Measurements from ENCODE around the gene CYB561D1. TPM values are rescaled to one million over a fixed set of nuclear protein-coding genes. Genes with fewer than 3 reads are reported as not detected.
A peak's percentile ranks its signal among the peaks of the same experiment; 100 is the strongest.

CYB561D1 gene
- total RNA-seq, 1 donor from 2014 or later, result 10.8 TPM

GRCh38 chr1:109548321-109549267 lies 54.7 kb downstream of the CYB561D1 start, which contains the start of gene GNAI3:
Gene GNAI3, plus strand, starts transcription at chr1:109548615. Its CDS starts 106 bp downstream, at chr1:109548721.
- peak; percentile 96 for DNase-seq (ENCODE audit: low spot score)
- no peaks in the 10 kb centered on the region for H3K9me3 Mint-ChIP-seq (ENCODE audit: low read depth)
- H3K4me3 Mint-ChIP-seq (ENCODE audit: unreplicated experiment), result peak within 1 kb of the TSS; percentile 87
- no peaks in the 10 kb centered on the region for H3K36me3 Mint-ChIP-seq (ENCODE audit: low read depth)
- no peak for TF ChIP-seq CTCF (IDR thresholded peaks at IDR 0.05)
- H3K4me1 Mint-ChIP-seq (ENCODE audit: low read depth), result peaks cover 45% of the 10 kb centered on the region
- H3K27me3 Mint-ChIP-seq (ENCODE audit: low read depth), result peaks cover 2% of the 10 kb centered on the region
- peak within 1 kb of the TSS; percentile 99 for H3K27ac Mint-ChIP-seq (ENCODE audit: unreplicated experiment)

Other genes starting within 250 kb of the CYB561D1 start
- 8.6 to 10.3 TPM (median 9.9 TPM) in 3 replicates for gene CELSR2, start 244.6 kb upstream of the CYB561D1 start, total RNA-seq
- gene PSRC1, start 210.9 kb upstream of the CYB561D1 start, total RNA-seq, result 4.3 to 6.6 TPM (median 6.5 TPM) in 3 replicates
- gene MYBPHL, start 187.1 kb upstream of the CYB561D1 start, total RNA-seq, result not detected in 3 replicates
- gene SORT1, start 96.2 kb upstream of the CYB561D1 start, total RNA-seq, result 84.1 to 107 TPM (median 107 TPM) in 3 replicates
- 80.2 to 90.5 TPM (median 84.3 TPM) in 3 replicates for gene PSMA5, start 67.6 kb upstream of the CYB561D1 start, total RNA-seq
- 0.75 to 1.3 TPM (median 1.1 TPM) in 3 replicates for gene SYPL2, start 27.5 kb upstream of the CYB561D1 start, total RNA-seq
- 3.6 to 4.3 TPM (median 4.3 TPM) in 3 replicates for gene ATXN7L2, start 10.2 kb upstream of the CYB561D1 start, total RNA-seq
- gene AMIGO1, start 15.6 kb downstream of the CYB561D1 start, total RNA-seq, result 3.1 to 4.6 TPM (median 4.5 TPM) in 3 replicates
- gene GPR61, start 45.8 kb downstream of the CYB561D1 start, total RNA-seq, result not detected in 3 replicates
- gene GNAI3, start 54.5 kb downstream of the CYB561D1 start, total RNA-seq, result 10.7 to 11.3 TPM (median 10.8 TPM) in 3 replicates
- not detected in 3 replicates for gene GNAT2, start 125.5 kb downstream of the CYB561D1 start, total RNA-seq
- 70.6 to 100 TPM (median 74.2 TPM) in 3 replicates for gene AMPD2, start 125.7 kb downstream of the CYB561D1 start, total RNA-seq
- 14.5 to 20.8 TPM (median 14.8 TPM) in 3 replicates for gene GSTM4, start 162.0 kb downstream of the CYB561D1 start, total RNA-seq
- 24.6 to 41.3 TPM (median 25.8 TPM) in 3 replicates for gene GSTM2, start 174.0 kb downstream of the CYB561D1 start, total RNA-seq
- gene GSTM1, start 193.7 kb downstream of the CYB561D1 start, total RNA-seq, result 8.9 to 17.8 TPM (median 17.8 TPM) in 3 replicates
- gene GSTM5, start 218.2 kb downstream of the CYB561D1 start, total RNA-seq, result not detected in 3 replicates
- 51.2 to 63.8 TPM (median 61.5 TPM) in 3 replicates for gene GSTM3, start 246.9 kb downstream of the CYB561D1 start, total RNA-seq